Stimulated activated CD4-positive, alpha-beta T cell treated with anti-CD3 and anti-CD28 coated beads, Interleukin-1b, Interleukin-23, amount 100 ng/mL, for 1 hour (primary cell): ENCODE measurements around the gene LIMS2.

Source experiments
- DNase-seq, 2 donors: peaks; one replicate each; pipeline ENCODE4 v3.0.0-alpha.2; 2020; ENCODE audit warnings: low read depth in 2 of 2

Gene LIMS2

DNA sequence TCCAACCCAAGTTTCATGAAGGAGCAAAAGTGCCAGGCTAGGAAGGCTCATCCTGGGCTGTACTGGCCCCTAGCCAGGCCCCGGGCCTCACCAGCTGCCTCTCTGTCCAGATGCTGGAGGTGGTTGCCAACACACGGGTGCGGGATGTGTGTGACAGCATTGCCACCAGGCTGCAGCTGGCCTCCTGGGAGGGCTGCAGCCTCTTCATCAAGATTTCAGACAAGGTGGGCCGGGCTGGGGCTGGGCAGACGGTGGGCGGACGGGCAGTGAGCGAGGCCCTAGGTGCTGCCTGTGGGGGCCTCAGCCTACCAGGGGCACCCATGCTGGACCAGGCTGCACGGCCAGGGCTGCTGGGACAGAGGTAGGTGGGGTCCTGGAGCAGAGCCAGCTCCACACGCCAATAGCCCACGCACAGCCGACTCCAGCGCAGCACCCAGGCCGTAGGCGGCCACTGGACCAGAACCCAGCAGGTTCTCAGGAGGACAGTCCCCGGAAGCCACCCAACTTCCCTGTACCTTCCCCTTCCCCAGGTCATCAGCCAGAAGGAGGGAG is 41.2 kb downstream of the LIMS2 start:
- DNase-seq, result no peak

- DNase-seq, result no peak
Measured at GRCh38 chr2:127633556-127634065, 41.7 kb downstream of the LIMS2 start.

GRCh38 chr2:127632592-127633489 is 42.5 kb downstream of the LIMS2 start:
- no peak for DNase-seq

DNA sequence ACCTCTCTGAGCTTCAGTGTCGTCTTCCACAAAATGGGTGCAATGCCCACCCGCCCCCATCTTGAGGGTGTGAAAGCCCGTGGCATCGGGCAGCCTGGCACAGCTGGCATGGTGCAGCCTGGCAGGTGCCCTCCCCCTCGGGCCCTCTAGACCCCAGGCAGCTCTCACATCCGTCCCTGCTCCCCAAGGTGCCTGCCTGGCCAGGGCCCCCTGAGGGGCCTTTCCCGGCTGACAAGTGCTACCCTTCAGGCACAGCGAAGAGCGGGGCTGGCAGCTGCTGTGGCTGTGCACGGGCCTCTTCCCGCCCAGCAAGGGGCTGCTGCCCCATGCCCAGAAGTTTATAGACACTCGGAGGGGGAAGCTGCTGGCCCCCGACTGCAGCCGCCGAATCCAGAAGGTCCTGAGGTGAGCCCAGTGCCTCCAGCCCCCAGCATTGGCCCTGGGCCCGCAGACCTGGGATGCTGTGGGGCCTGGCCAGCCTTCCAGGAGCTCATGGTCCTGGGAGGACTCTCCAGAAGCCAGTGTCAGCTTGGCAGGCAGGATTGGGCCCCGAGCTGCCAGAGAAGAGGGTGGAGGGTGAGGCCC is 43.2 kb downstream of the LIMS2 start:
- DNase-seq, result no peak

DNA sequence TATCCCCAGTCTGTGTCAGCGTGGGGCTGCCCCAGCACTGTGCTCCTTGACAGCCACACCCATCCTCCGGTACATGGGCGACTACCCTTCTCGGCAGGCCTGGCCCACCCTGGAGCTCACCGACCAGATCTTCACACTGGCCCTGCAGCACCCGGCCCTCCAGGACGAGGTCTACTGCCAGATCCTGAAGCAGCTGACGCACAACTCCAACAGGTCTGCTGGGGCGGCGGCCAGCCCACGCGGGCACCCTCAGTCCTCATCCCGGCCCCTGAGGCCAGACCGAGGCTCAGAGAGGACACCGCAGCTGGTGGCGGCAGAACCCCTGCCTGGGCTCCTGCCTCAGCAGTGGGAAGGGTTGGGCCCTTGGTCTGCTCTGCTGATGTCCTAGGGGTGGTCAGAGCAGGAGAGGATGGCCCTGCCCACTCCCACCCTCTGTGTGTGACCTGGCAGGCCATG is 43.8 kb downstream of the LIMS2 start:
- no peak for DNase-seq

GRCh38 chr2:127630864-127631540 is 44.3 kb downstream of the LIMS2 start:
- no peak for DNase-seq

GRCh38 chr2:127630096-127630863 is 45.0 kb downstream of the LIMS2 start:
- DNase-seq, result no peak

DNA sequence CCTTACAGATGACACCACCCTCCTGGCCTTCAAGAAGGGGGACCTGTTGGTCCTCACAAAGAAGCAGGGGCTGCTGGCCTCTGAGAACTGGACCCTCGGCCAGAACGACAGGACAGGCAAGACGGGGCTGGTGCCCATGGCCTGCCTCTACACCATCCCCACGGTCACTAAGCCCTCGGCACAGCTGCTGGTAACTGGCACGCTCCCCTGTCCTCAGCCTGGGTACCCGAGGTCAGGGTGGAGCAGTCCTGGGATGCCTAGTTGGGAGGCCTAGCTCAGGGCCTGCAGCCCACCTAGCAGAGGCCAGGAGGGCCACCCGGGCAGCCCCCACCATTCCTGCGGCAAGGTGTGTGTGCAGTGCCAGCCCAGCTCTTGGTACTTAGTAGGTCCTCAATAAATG is 45.7 kb downstream of the LIMS2 start:
- DNase-seq, result no peak

DNA sequence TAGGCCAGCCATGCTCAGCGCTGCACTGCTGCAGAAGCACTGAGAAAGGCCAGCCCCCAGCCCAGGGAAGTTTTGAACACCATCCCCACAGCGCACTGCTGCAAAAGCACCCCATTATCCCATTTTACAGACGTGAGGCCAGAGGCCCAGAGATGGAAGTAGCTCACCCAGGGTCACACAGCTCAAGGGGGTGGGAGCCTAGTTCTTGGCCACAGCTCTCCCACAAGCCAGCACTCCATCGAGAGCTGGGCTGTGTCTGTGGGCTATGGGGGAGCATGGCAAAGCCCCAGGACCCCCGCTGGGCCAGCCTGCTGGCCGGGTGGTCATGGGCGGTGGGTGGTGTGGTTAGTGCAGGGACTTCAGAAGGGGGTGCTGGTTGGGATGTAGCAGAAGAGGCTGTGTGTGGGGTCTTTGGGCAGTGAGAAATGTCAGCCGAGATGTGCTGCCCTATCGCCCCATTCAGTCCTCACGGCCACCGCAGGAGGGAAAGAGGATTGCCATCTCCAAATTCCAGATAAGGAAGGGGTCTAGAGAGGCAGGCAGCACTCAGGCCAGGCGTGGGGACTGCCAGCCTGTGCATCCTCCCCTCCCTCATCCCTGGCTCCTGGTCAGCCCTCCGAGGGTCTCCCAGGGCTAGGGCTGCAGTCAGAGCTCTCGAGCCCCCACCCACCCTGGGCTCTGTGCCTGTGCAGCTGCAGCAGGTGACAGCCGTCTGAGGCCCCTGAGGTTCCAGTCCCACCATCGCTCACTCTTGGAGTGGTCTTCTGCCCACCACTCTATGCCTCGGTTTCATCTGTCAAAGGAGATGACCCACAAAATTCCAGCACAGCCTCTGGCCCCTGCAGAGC is 46.3 kb downstream of the LIMS2 start:
- no peak for DNase-seq

DNA sequence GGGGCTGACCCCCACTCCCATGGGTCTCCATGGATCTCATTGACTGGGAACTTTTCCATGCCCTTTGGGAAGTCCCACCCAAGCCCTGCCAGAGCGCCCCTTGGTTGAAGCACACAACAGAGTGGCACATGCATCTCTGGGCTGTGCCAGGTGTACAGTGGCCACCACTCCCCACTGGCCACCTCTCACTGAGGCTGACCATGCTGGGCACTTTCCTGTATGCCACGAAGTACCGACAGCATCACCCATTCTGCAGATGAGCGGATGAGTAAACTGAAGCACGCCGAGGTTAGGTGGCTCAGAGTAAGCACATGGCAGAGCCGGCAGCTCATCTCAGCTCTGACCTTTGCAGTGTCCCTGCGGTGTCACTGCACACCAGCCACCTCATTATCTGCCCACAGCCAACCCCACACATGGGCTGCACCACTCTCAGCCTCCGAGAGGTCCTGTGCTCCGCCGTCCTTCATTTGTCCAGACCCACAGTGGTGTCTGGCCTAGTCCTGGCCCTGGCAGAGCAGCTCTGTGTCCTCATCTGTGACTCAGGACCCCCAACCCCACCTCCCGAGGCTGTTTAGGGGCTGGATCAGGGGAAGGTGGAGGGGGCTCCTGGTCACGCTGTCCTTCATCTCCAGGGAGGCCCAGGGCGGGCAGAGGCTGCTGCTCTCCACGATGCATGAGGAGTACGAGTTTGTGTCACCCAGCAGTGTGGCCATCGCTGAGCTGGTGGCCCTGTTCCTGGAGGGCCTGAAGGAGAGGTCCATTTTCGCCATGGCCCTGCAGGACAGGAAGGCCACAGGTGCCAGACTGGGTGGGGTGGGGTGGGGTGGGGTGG is 47.4 kb downstream of the LIMS2 start:
- no peak for DNase-seq

DNA sequence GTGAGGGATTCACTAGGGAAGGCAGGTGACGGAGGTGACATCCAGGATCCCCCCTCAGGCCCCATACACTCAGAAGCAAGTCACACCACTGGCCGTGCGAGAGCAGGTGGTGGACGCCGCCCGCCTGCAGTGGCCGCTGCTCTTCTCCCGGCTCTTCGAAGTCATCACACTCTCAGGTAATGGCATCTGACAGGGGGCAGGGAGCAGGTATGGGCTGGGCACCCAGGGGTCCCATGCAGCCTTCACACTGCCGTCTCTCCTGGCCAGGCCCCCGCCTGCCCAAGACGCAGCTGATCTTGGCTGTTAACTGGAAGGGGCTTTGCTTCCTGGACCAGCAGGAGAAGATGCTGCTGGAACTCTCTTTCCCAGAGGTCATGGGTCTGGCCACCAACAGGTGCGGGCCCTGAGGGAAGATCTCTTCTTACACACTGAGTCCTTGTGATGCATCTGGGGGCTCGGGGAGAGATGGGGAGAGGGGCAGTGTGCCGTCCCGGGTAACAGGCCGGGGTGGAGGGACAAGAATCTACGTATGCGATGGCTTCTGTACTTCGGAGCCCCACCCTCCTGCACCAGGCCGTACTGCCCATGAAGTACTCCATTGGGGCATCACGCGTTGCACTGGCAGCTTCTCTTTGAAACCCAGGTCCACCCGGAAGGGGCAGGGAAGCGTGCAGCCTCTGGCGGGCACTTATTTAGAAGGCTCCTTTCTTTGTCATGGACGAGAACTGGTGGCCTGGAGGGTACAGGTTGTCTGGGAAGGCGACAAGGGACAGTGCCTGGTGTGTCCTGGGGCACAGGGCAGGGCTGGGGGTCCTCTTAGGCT is 48.2 kb downstream of the LIMS2 start:
- no peak for DNase-seq

DNA sequence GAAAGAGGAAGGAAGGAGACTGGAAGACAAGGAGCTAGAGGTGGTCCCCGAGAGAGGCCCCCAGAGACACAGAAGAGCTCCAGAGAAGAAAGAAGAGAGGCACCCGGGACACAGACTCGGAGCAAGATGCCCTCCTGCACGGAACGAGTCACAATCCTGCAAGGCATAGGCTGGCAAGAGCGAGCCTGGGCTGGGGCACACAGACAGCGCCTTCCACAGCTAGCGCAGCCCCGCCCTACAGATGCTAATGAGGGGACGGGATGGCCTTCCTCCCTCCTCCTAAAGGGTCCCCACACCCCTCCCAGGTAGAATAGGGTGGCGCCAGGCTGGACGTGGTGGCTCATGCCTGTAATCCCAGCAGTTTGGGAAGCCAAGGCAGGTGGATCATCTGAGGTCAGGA is 49.2 kb downstream of the LIMS2 start:
- DNase-seq, result no peak

- DNase-seq, result no peak
Measured at GRCh38 chr2:127625572-127625951, 49.8 kb downstream of the LIMS2 start.

DNA sequence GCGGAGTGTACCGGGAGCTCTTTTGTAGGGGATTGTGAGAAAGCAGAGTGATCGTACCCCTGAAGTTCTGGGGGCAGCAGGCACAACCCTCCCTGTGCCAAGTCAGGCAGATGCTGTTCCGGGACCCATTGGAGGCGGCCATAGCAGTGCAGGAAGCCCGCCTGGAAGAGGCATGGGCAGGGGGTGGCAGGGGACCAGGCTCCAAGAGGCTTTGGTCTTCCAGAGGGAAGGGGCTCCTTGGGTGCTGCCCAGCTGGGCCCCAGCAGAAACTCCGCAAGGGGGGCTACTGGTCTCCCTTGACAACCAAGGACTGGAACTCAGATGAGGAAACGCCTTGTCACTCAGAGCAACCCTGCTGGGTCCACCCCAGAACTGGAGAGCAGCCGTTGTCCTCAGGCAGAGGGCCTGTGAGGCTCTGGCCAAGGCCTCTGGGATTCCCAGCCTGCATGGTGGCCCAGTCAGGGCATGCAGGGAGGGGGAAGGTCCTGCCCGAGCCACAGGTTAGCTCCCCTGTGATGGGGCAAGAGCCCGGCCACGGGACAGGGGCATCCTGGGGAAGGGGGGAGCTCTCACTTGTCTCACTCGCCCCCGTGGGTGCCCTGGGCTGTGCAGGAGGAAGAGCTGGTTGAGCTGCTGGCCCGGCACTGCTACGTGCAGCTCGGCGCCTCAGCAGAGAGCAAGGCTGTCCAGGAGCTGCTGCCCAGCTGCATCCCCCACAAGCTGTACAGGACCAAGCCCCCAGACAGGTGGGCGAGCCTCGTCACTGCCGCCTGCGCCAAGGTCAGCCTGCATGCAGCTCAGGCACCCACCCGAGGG is 50.4 kb downstream of the LIMS2 start:
- DNase-seq, result no peak

DNA sequence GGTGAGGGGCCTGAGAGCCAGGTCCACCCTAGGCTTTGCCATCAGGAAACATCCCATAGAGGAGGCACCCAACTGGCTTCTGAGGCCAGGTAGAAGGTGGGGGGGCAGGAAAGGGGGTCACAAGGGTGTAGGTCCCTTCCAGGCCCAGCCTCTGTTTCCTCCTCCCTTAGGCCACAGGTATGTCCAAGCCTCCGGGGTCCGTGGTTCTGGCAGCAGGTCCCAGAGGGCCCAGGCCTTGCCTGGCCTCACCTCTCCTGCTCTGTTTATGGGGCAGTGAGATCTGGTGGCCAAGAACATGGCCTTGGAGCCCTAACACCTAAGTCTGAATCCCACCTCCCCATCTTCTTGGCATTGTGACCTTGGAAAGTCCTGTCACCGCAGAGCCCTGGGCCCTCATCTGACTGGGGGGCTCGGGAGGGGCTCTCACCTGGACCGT is 51.0 kb downstream of the LIMS2 start:
- DNase-seq, result no peak

GRCh38 chr2:127623388-127624319 is 51.7 kb downstream of the LIMS2 start:
- no peak for DNase-seq
